ENCODE measurements around the gene LCN10. TPM values are rescaled to one million over a fixed set of nuclear protein-coding genes. Genes with fewer than 3 reads are reported as not detected.

Gene LCN10
- total and polyA plus RNA-seq, 2 of the 13 experiments (the other 11 are each of a cell fraction or from before 2014, with no cell fraction given) = 0.53 to 0.61 TPM

GRCh38 chr9:136790640-136791515 is 48.1 kb upstream of the LCN10 start, which contains the start of gene TMEM141 (continued):
- TF ChIP-seq DRAP1 (CRISPR knock-in tag; IDR thresholded peaks at IDR 0.05) (peak; percentile 95), MBNL3 (CRISPR knock-in tag; conservative IDR thresholded peaks at IDR 0.05) (no peak), ZNF124 (CRISPR knock-in tag; IDR thresholded peaks at IDR 0.05) (no peak), TBX3 (IDR thresholded peaks at IDR 0.05; ENCODE audit: borderline replicate concordance) (no peak), PRMT3 (CRISPR knock-in tag; IDR thresholded peaks at IDR 0.05; ENCODE audit: borderline replicate concordance, low read depth) (no peak), NR2F6 (IDR thresholded peaks at IDR 0.05) (no peak), NR2F6 (CRISPR knock-in tag; IDR thresholded peaks at IDR 0.05) (peak; percentile 33; the same call in 1 of the 2 replicates), BCL3 (CRISPR knock-in tag; IDR thresholded peaks at IDR 0.05) (peak; percentile 11; the same call in 1 of the 2 replicates), ZNF24 (IDR thresholded peaks at IDR 0.05) (no peak), ZNF788 (CRISPR knock-in tag; IDR thresholded peaks at IDR 0.05; ENCODE audit: borderline replicate concordance) (no peak), ZFP62 (CRISPR knock-in tag; IDR thresholded peaks at IDR 0.05) (no peak), ZNF607 (CRISPR knock-in tag; IDR thresholded peaks at IDR 0.05; ENCODE audit: borderline replicate concordance) (peak; percentile 82; the same call in 1 of the 2 replicates), HNRNPLL (IDR thresholded peaks at IDR 0.05; ENCODE audit: low read depth, low read length, poor library complexity, severe bottlenecking) (peak; percentile 72), ZBTB38 (CRISPR knock-in tag; IDR thresholded peaks at IDR 0.05) (0 out of 2 replicates have a peak, but pooled peaks have one; percentile 56), ZSCAN29 (CRISPR knock-in tag; conservative IDR thresholded peaks at IDR 0.05) (no peak), KIAA2018 (CRISPR knock-in tag; IDR thresholded peaks at IDR 0.05; ENCODE audit: borderline replicate concordance) (no peak), HES4 (CRISPR knock-in tag; IDR thresholded peaks at IDR 0.05; ENCODE audit: borderline replicate concordance) (no peak), ZNF782 (CRISPR knock-in tag; IDR thresholded peaks at IDR 0.05; ENCODE audit: borderline replicate concordance) (no peak), PHF5A (CRISPR knock-in tag; IDR thresholded peaks at IDR 0.05; ENCODE audit: low read depth, unreplicated experiment) (no peak), ZNF510 (CRISPR knock-in tag; IDR thresholded peaks at IDR 0.05; ENCODE audit: low read depth) (no peak)
